ENCODE data around the gene P4HB. TPM values are rescaled to one million over a fixed set of nuclear protein-coding genes. Genes with fewer than 3 reads are reported as not detected.

P4HB gene
- total RNA-seq, 6 experiments from 2014 or later: 790 to 981 (median 910) TPM

DNA sequence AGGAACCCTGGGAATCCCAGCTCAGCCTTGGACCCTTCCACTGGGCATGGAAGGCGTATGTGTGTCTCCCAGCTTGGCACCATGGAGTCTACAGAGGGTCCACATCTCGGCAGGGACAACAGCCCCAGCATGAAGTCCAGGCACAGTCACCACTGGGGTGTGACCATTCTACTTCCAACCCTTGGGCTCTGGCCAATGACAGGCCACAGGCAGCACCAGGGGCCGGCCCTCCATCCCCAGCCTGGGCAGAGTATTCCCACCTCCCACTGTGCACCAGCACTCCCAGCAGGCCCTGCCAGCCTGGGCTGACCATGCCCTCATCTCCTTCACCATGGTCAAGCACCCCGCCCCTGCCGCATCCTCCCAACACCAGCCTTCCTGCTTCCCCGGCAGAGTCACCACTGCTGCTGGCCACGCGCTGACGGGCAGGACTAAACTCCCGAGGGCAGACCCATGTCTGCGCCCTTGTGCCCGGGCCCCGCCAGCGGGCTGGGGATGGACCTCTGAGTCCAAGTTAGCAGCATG lies 15.9 kb downstream of the P4HB start:
- no peak overlapping the region for H3K27ac Mint-ChIP-seq
- no peaks in the 10 kb centered on the region for H3K9me3 Mint-ChIP-seq
- no peak overlapping the region for H3K4me3 Mint-ChIP-seq
- H3K27me3 Mint-ChIP-seq (ENCODE audit: insufficient read depth): peaks cover 9% of the 10 kb centered on the region; the same call in 1 of the 2 replicates
- peaks cover 16% of the 10 kb centered on the region for H3K36me3 Mint-ChIP-seq (ENCODE audit: low read depth)
- DNase-seq: no peak
- TF ChIP-seq, protein P1, sequence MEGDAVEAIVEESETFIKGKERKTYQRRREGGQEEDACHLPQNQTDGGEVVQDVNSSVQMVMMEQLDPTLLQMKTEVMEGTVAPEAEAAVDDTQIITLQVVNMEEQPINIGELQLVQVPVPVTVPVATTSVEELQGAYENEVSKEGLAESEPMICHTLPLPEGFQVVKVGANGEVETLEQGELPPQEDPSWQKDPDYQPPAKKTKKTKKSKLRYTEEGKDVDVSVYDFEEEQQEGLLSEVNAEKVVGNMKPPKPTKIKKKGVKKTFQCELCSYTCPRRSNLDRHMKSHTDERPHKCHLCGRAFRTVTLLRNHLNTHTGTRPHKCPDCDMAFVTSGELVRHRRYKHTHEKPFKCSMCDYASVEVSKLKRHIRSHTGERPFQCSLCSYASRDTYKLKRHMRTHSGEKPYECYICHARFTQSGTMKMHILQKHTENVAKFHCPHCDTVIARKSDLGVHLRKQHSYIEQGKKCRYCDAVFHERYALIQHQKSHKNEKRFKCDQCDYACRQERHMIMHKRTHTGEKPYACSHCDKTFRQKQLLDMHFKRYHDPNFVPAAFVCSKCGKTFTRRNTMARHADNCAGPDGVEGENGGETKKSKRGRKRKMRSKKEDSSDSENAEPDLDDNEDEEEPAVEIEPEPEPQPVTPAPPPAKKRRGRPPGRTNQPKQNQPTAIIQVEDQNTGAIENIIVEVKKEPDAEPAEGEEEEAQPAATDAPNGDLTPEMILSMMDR (IDR thresholded peaks at IDR 0.05): no peak
- no peaks in the 10 kb centered on the region for H3K4me1 Mint-ChIP-seq (ENCODE audit: low read depth)

DNA sequence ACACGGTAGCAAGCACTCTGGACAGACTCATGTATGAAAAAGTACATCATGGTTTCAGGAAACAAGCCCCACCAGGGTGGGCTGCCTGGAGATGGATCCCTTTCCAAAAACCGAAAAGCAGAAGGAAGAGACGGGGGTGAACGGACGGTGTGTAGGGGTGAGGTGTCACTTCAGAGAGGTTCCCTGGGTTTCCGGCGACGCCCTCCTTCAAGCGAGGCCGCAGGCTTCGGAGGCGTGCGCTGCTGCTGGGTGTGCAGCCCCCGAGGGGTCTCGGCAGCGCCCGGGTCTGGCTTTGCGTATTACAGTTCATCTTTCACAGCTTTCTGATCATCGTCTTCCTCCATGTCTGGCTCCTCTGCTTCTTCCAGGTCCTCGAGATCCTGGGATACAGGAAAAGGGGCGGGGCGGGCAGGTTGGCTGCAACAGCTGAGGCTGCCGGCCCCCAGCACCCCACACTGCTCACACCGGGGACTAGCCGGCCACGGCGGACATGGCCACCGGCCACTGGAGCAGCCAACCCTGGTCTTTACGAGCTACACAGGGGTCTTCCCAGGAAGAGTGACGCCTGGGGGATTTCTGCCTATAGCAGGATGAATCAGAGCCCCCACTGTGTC lies 16.5 kb downstream of the P4HB start:
- Mint-ChIP-seq H3K4me1 (ENCODE audit: low read depth) (no peaks in the 10 kb centered on the region), H3K27ac (no peak overlapping the region; the same call in 1 of the 2 replicates), H3K27me3 (ENCODE audit: insufficient read depth) (peaks cover 9% of the 10 kb centered on the region; the same call in 1 of the 2 replicates), H3K4me3 (no peak overlapping the region), H3K9me3 (no peaks in the 10 kb centered on the region), H3K36me3 (ENCODE audit: low read depth) (peaks cover 16% of the 10 kb centered on the region)
- TF ChIP-seq, protein P1 (IDR thresholded peaks at IDR 0.05): no peak
- no peak for DNase-seq

DNA sequence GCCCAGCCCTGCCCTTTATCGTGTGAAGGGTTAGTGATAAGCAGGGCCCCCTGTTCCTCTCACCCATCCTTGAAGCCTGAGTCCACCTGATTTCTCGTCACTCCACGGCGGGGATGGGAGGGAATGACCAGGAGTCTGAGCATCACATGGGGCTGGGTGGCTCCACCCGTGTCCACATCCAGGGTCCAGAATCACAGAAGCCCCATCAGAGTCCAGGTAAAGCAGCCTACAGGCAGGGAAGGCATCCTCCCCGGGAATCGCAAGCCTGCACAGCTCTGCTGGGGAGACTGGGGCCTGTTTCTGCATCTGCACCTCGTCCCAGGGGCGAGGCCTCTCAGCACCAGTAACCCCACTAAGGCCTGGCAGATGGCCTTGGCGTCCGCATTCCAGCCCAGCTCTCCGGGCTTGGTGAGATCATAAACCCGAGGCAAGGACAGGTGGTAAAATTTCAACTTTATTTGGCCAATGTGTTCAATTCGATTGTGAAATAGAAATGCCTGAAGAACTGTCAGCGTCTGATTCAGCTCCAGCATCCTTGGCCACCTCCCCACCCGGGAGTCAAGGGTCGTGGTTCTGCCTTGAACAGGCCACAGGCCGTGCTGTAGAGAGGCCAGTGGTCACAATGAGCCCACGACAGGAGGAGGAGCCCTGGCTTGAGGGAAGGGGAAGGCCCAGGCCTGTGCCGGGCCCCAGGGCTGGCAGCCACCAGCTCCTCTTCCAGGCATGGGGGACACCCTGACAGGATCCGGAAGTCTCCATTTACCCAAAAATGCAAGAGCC lies 17.4 kb downstream of the P4HB start:
- H3K27me3 Mint-ChIP-seq (ENCODE audit: insufficient read depth): peaks cover 9% of the 10 kb centered on the region; the same call in 1 of the 2 replicates
- H3K27ac Mint-ChIP-seq: no peak overlapping the region; the same call in 1 of the 2 replicates
- no peak for DNase-seq
- no peaks in the 10 kb centered on the region for H3K9me3 Mint-ChIP-seq
- peaks cover 1% of the 10 kb centered on the region for H3K4me1 Mint-ChIP-seq (ENCODE audit: low read depth)
- H3K36me3 Mint-ChIP-seq (ENCODE audit: low read depth): peaks cover 16% of the 10 kb centered on the region
- TF ChIP-seq, protein P1 (IDR thresholded peaks at IDR 0.05): no peak
- no peak overlapping the region for H3K4me3 Mint-ChIP-seq

DNA sequence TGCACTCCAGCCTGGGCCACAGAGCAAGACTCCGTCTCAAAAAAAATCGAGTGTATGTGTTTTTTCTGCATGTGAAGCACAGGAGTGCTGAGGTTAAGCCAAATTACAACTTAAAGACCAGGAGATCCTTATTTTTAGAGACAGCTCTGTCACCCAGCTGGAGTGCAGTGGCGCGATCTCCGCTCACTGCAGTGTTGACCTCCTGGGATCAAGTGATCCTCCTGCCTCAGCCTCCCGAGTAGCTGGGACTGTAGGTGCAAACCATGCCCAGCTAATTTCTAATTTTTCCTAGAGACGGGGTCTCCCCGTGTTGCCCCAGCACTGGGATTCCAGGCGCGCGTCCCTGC lies 18.0 kb downstream of the P4HB start:
- TF ChIP-seq, protein P1 (IDR thresholded peaks at IDR 0.05): no peak

DNA sequence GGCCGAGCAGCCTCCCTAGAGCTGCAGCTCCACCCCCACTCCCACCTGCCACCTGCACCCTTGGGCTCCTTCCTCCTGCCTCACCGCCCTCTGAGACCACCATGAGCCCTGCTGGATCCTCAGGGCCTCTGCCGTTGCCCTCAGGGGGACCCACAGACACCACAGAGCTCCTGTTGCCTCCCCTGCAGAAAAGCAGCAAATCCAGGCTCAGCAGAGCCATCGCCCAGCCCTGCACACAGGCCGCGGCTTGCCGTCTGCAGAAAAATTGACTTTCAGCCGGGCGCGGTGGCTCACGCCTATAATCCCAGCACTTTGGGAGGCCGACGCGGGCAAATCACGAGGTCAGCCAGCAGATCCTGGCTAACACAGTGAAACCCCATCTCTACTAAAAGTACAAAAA lies 18.5 kb downstream of the P4HB start:
- peaks cover 9% of the 10 kb centered on the region; the same call in 1 of the 2 replicates for H3K27me3 Mint-ChIP-seq (ENCODE audit: insufficient read depth)
- no peak for DNase-seq
- H3K27ac Mint-ChIP-seq: no peak overlapping the region
- peaks cover 7% of the 10 kb centered on the region for H3K4me1 Mint-ChIP-seq (ENCODE audit: low read depth)
- H3K36me3 Mint-ChIP-seq (ENCODE audit: low read depth): peaks cover 16% of the 10 kb centered on the region
- H3K4me3 Mint-ChIP-seq: no peak overlapping the region
- H3K9me3 Mint-ChIP-seq: no peaks in the 10 kb centered on the region
- TF ChIP-seq, protein P1 (IDR thresholded peaks at IDR 0.05): no peak

More for the DNA sequence above, 18.0 kb downstream of the P4HB start:
- Mint-ChIP-seq H3K27ac (no peak overlapping the region), H3K27me3 (ENCODE audit: insufficient read depth) (peaks cover 9% of the 10 kb centered on the region; the same call in 1 of the 2 replicates), H3K9me3 (no peaks in the 10 kb centered on the region), H3K4me1 (ENCODE audit: low read depth) (peaks cover 7% of the 10 kb centered on the region), H3K36me3 (ENCODE audit: low read depth) (peaks cover 16% of the 10 kb centered on the region), H3K4me3 (no peak overlapping the region)
- no peak for DNase-seq
